D341Med (cell line): ENCODE measurements around the gene VWCE.

Source experiments
- DNase-seq: peaks from one replicate; pipeline ENCODE4 v3.0.0; 2012; ENCODE audit warnings: low spot score

VWCE gene

GRCh38 chr11:61329871-61330270 is 34.8 kb upstream of the VWCE start:
- DNase-seq, result no peak

DNA sequence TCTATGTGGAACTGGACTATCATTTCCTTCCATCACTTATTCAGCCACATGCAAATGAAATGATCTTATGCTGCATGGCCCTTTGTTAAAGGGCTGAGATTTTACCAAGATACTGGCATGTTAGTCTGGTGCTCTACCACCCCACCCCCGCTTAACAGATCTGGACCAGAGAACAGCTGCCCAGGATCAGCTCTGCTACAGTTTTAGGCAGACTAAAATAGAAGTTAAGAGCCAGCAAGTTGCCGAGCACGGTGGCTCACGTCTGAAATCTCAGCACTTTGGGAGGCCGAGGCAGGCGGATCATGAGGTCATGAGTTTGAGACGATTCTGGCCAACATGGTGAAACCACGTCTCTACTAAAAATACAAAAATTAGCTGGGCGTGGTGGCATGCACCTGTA is 33.2 kb upstream of the VWCE start:
- DNase-seq, result no peak

- no peak for DNase-seq
Observed at GRCh38 chr11:61327669-61328071, 32.6 kb upstream of the VWCE start.

DNA sequence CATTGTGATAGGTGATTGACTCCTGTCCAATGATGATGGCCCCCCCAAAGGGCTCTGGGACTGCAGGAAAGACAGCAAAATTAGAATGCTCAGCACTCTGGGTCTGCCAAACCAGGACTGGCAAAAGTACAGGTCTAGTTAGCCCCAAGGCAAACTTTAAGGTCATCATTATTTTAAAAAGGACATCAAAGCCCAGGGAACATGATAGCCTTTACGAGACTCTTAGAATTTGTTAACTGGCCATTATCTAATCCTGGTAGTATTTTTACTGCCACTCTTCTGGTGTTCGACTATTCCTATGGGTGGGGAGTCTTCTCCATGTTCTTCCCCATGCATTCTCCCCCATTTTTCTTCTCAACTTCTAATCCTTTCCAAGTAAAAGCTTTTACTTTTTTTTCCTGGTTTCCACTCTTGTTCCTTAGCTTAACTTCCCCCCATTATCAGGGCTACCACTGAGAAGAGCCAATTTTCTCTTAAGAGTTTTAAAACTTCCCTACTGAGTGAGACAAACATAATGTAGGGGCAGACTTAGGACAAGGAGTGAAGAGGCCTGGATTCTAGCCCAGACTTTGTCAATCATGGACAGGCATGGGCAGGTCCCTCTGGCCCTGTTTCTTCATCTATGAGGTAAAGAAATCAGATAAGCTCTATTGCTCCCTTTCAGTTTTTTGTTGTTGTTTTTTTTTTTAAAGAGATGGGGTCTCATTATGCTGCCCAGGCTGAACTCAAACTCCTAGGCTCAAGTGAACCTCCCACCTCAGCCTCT is 30.7 kb upstream of the VWCE start:
- DNase-seq, result no peak

DNA sequence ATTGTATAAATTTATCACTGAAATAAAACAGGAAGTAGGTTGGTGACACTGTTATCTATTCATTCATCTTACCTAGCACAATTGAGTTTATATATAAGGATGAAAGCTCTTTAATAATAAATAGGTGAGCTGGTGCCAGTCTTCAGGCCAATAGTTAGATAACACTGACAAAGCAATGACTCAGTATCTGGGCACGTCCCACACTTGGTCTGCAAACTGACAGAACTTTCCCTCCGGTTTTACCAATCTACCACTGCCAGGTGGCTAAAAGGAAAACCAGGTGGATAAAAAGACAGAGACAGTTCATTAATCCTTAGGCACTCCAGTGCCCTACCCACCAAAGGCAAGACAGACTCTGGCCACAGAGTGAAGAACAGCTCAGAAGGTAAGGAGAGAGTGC is 20.1 kb upstream of the VWCE start:
- DNase-seq, result no peak

DNA sequence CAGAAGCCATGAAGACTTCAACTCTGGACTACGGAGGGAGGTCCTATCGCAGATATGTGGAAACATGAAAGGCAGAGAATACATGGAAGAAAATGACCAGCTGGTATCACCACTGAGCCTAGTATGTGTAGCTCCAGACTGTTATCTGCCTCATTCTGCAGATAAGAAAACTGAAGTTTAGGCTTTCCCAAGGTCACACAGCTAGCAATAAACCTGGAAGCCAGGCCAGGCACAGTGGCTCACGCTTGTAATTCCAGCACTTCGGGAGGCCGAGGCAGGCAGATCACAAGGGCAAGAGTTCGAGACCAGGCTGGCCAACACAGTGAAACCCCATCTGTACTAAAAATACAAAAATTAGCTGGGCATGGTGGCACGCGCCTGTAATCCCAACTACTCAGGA is 15.6 kb upstream of the VWCE start:
- DNase-seq, result no peak

GRCh38 chr11:61309739-61310138 is 14.6 kb upstream of the VWCE start:
- no peak for DNase-seq

DNA sequence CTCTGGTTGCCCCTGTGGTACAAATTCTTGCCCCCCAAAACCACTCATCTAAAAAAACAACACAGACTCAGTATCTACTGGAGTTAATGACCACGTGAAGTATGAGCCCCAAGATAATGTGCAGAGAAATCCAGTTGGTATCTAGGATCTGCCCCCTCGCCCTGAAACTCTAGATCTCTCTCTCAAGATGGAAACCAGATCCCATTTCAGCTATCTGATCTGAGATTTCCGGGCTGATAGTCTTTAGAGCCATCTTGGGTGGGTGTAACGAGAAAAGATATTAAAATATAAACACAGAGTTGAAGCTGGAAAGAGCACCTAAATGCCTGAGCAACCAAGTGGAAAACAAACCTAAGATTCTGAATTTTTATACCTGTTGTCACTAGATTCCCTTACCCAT is 14.0 kb upstream of the VWCE start:
- DNase-seq, result no peak

- no peak for DNase-seq
Observed at GRCh38 chr11:61307354-61307753, 12.2 kb upstream of the VWCE start.

DNA sequence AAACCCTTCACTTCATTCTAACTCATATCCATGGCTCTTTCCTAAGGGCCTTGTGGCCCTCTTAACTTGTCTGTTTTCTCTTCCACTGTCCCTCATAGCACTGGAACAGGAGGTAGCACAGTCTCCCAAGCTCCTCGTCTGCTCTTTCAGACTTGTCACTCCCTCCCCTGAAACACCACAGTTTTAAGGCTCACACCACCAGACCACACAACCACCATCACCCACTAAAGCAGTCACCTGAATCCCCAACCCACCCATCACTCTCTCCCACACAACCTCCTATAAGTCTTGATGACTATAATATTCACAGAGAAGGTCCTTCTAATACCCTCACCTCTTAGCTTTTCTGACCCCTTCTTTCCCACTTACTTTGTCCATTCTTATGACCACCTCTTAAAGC is 11.1 kb upstream of the VWCE start:
- DNase-seq, result no peak

- DNase-seq, result no peak
Observed at GRCh38 chr11:61305417-61305816, 10.3 kb upstream of the VWCE start.

- no peak for DNase-seq
Observed at GRCh38 chr11:61303725-61304124, 8.6 kb upstream of the VWCE start.

- DNase-seq, result no peak
Observed at GRCh38 chr11:61302550-61302949, 7.4 kb upstream of the VWCE start.

GRCh38 chr11:61298663-61299244 is 3.6 kb upstream of the VWCE start:
- DNase-seq, result no peak

DNA sequence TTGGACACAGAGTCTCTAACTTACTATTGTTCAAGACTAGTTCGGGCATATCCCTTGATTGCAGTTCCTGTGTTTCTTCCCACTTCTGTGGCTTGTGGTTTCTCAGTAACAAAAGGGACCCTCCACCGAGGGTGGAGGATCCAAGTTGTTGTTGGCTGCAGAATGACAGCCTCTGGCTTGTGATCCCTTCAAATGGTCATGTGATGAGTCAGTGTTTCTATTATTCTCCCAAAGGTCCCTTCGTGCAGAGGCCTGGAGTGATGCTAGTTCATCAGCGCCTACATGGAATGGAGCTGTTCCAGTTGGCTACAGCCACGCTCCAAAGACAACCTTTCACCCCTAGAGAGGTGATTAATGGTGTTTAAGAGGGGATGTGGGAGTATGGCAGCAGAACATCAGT is 2.6 kb upstream of the VWCE start:
- no peak for DNase-seq

DNA sequence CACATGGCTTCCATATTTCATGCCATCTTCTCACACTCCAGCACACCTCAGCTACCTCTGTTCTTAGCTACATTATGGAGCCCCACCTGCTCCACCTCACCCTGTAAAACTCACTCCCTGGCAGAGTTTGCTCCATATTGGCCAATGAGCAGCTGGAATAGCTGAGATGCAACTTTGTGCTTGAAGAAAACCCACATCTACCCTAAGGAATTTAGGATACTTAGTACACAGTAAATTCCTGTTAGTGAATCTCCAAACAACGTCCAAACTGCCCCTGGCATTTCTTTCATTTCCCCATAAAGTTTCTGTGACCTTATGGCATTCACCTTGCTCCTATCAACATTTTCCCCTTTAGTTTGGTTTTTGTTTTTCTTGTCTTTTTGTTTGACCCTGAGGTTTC is 2.2 kb upstream of the VWCE start:
- no peak for DNase-seq

DNA sequence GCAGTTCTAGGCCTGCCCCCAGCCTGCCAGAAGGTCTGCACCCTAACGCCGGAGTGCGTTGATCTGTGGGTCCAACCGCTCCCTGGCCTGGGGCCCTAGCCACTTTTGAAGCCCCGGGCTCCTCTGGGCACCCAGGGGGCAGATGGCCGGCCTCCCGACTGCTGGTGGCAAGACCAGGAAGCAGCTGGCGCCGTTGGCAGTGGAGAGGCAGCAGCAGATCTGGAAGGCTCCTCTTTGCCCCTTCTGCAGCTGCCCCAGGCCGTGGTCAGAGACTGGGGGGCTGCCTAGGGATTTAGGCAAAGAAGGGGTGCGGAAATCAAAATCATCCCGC is 445 bp upstream of the VWCE start:
- DNase-seq, result no peak

GRCh38 chr11:61293867-61294716 is 1.0 kb downstream of the VWCE start:
- peak; percentile 83 for DNase-seq

- no peak for DNase-seq
Observed at GRCh38 chr11:61292356-61292755, 2.8 kb downstream of the VWCE start.

DNA sequence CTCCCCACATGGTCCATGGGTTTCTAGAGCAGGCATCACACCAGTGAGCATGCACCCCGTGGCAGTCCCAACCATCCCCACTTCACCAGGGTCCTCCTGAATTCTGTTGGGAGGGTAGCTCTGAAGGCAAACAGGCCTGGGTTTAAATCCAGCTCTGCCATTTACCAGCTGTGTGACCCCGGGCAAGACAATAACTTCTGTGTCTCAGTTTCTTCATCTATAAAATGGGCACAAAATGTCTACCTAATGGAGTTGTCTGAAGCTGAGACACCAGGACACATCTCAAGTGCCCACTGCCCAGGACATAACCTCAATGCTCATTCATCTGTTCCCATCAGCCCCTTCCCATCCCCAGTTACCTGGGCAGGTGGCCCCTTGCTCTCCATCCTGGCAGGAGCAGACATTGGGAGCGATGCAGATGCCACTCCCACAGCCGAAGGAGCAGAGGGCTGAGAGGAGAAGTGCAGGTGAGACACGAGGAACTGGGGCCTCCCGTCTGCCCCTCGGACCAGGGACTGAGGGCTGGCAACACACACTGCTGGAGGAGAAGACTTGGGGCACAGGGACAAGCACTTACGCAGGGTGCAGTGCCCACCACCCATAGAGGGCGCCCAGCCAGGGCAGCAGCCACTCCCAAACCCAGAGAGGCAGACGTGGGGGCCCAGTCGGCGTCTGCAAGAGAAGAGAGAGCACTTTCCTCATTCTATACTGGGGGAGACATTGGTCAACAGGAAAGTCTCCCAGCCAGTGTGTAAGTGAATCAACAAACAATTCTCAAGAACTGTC is 4.0 kb downstream of the VWCE start:
- no peak for DNase-seq

- no peak for DNase-seq
Observed at GRCh38 chr11:61287338-61287977, 7.7 kb downstream of the VWCE start.

DNA sequence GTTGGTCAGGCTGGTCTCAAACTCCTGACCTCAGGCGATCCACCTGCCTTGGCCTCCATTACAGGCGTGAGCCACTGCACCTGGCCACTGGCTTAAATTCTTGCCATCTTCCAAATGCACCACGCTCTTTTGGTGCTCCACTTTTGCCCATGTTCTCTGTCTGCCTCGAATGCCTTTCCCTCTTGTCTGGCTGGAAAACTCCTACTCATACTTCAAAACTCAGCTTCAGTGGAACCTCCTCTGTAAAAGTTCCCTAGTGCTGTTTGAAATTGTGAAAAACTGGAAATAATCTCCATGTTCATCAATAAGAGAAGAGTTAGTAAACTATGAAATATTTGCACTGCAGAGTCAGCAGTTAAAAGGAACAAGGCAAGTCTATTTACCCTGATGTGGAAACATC is 11.5 kb downstream of the VWCE start:
- no peak for DNase-seq
